SKM-1 (cell line): ENCODE results near the gene OR51T1.

Source experiments
- DNase-seq: peaks from one replicate; lab custom pipeline; 2025; ENCODE audit not compliant: unreplicated experiment; lab: John Stamatoyannopoulos, UW

Gene OR51T1

GRCh38 chr11:4924239-4924638, 42.5 kb downstream of the OR51T1 start, which contains the start of gene OR51G1:
Gene OR51G1, minus strand, starts transcription at chr11:4924339. Its CDS starts 0 bp downstream, at chr11:4924339.
- DNase-seq: no peak

GRCh38 chr11:4926608-4927007, 44.9 kb downstream of the OR51T1 start:
- no peak for DNase-seq
